T-helper 1 cell treated with Interleukin-12 subunit alpha and Interleukin-12 subunit beta and Interleukin-4 antibody, amounts not matched to agents 30 μg/mL and 1 μg/mL, for 36 hours (primary cell): ENCODE measurements around the gene PAN2.
"Not testable (repeated sequence)": the region's sequence is repeated elsewhere in the genome, so short reads cannot be mapped to it uniquely, and the experiment has no call there.

Source experiments
- H3K27ac Mint-ChIP-seq: one replicate; pipeline ENCODE4 v1.8.0; 2021; ENCODE audit warnings: mild to moderate bottlenecking, mixed read lengths
- H3K27me3 Mint-ChIP-seq: one replicate; pipeline ENCODE4 v1.8.0; 2021; ENCODE audit warnings: low read depth, mixed read lengths
- H3K36me3 Mint-ChIP-seq: one replicate; pipeline ENCODE4 v1.8.0; 2021; ENCODE audit warnings: low read depth, mixed read lengths
- H3K4me1 Mint-ChIP-seq: one replicate; pipeline ENCODE4 v1.8.0; 2021; ENCODE audit warnings: low read depth, mixed read lengths
- H3K4me3 Mint-ChIP-seq: one replicate; pipeline ENCODE4 v1.8.0; 2021; ENCODE audit warnings: mild to moderate bottlenecking, moderate library complexity, mixed read lengths
- H3K9me3 Mint-ChIP-seq: one replicate; pipeline ENCODE4 v1.8.0; 2021; ENCODE audit warnings: mixed read lengths

The PAN2 gene

GRCh38 chr12:56282579-56282978 lies 51.2 kb downstream of the PAN2 start:
- Mint-ChIP-seq H3K36me3 (peaks cover 40% of the 10 kb centered on the region), H3K9me3 (no peaks in the 10 kb centered on the region), H3K4me1 (peaks cover 5% of the 10 kb centered on the region), H3K4me3 (no peak overlapping the region), H3K27me3 (no peaks in the 10 kb centered on the region), H3K27ac (no peak overlapping the region)

GRCh38 chr12:56282030-56282429 lies 51.8 kb downstream of the PAN2 start:
- Mint-ChIP-seq H3K27ac (no peak overlapping the region), H3K9me3 (no peaks in the 10 kb centered on the region), H3K36me3 (peaks cover 40% of the 10 kb centered on the region), H3K4me3 (no peak overlapping the region), H3K27me3 (no peaks in the 10 kb centered on the region), H3K4me1 (peaks cover 5% of the 10 kb centered on the region)

- H3K9me3 Mint-ChIP-seq, result no peaks in the 10 kb centered on the region
- H3K4me3 Mint-ChIP-seq, result no peak overlapping the region
- H3K36me3 Mint-ChIP-seq, result peaks cover 39% of the 10 kb centered on the region
- H3K27me3 Mint-ChIP-seq, result no peaks in the 10 kb centered on the region
- no peak overlapping the region for H3K27ac Mint-ChIP-seq
- peaks cover 3% of the 10 kb centered on the region for H3K4me1 Mint-ChIP-seq
Observed at GRCh38 chr12:56280849-56281248, 53.0 kb downstream of the PAN2 start.

GRCh38 chr12:56278905-56279304 lies 54.9 kb downstream of the PAN2 start:
- no peak overlapping the region for H3K27ac Mint-ChIP-seq
- H3K4me3 Mint-ChIP-seq, result no peak overlapping the region
- peaks cover 40% of the 10 kb centered on the region for H3K36me3 Mint-ChIP-seq
- no peaks in the 10 kb centered on the region for H3K9me3 Mint-ChIP-seq
- H3K27me3 Mint-ChIP-seq, result no peaks in the 10 kb centered on the region
- no peaks in the 10 kb centered on the region for H3K4me1 Mint-ChIP-seq

GRCh38 chr12:56274299-56274698 lies 59.5 kb downstream of the PAN2 start:
- no peaks in the 10 kb centered on the region for H3K27me3 Mint-ChIP-seq
- no peak overlapping the region for H3K4me3 Mint-ChIP-seq
- H3K36me3 Mint-ChIP-seq, result peaks cover 46% of the 10 kb centered on the region
- H3K9me3 Mint-ChIP-seq, result no peaks in the 10 kb centered on the region
- H3K4me1 Mint-ChIP-seq, result no peaks in the 10 kb centered on the region
- no peak overlapping the region for H3K27ac Mint-ChIP-seq

GRCh38 chr12:56272468-56272867 lies 61.3 kb downstream of the PAN2 start:
- H3K4me1 Mint-ChIP-seq, H3K4me3 Mint-ChIP-seq: not testable (repeated sequence)
- H3K27ac Mint-ChIP-seq, result peak overlapping the region; percentile 55

GRCh38 chr12:56271031-56271430 lies 62.8 kb downstream of the PAN2 start:
- Mint-ChIP-seq H3K9me3 (no peaks in the 10 kb centered on the region), H3K36me3 (peaks cover 42% of the 10 kb centered on the region), H3K27me3 (no peaks in the 10 kb centered on the region), H3K4me1 (peaks cover 13% of the 10 kb centered on the region), H3K27ac (no peak overlapping the region), H3K4me3 (no peak overlapping the region)

More at GRCh38 chr12:56272468-56272867, 61.3 kb downstream of the PAN2 start:
- H3K36me3 Mint-ChIP-seq, result peaks cover 44% of the 10 kb centered on the region
- H3K27me3 Mint-ChIP-seq, H3K9me3 Mint-ChIP-seq: not testable (repeated sequence)

GRCh38 chr12:56267443-56268071 lies 66.2 kb downstream of the PAN2 start:
- peaks cover 22% of the 10 kb centered on the region for H3K36me3 Mint-ChIP-seq
- peak overlapping the region; percentile 70 for H3K4me3 Mint-ChIP-seq
- H3K9me3 Mint-ChIP-seq, result no peaks in the 10 kb centered on the region
- H3K27me3 Mint-ChIP-seq, result no peaks in the 10 kb centered on the region
- peaks cover 17% of the 10 kb centered on the region for H3K4me1 Mint-ChIP-seq
- peak overlapping the region; percentile 57 for H3K27ac Mint-ChIP-seq

GRCh38 chr12:56266693-56267442 lies 66.9 kb downstream of the PAN2 start, which contains the start of gene COQ10A:
COQ10A (plus strand) TSS chr12:56266942; CDS start chr12:56267119, 177 bp downstream.
- Mint-ChIP-seq H3K27me3 (no peaks in the 10 kb centered on the region), H3K4me3 (peak within 1 kb of the TSS; percentile 95)

More at GRCh38 chr12:56266693-56267442, 66.9 kb downstream of the PAN2 start, which contains the start of gene COQ10A:
- Mint-ChIP-seq H3K36me3 (peaks cover 21% of the 10 kb centered on the region), H3K9me3 (no peaks in the 10 kb centered on the region), H3K27ac (peak within 1 kb of the TSS; percentile 88), H3K4me1 (peaks cover 17% of the 10 kb centered on the region)
